ENCODE measurements around the gene KCNQ2.

DNA sequence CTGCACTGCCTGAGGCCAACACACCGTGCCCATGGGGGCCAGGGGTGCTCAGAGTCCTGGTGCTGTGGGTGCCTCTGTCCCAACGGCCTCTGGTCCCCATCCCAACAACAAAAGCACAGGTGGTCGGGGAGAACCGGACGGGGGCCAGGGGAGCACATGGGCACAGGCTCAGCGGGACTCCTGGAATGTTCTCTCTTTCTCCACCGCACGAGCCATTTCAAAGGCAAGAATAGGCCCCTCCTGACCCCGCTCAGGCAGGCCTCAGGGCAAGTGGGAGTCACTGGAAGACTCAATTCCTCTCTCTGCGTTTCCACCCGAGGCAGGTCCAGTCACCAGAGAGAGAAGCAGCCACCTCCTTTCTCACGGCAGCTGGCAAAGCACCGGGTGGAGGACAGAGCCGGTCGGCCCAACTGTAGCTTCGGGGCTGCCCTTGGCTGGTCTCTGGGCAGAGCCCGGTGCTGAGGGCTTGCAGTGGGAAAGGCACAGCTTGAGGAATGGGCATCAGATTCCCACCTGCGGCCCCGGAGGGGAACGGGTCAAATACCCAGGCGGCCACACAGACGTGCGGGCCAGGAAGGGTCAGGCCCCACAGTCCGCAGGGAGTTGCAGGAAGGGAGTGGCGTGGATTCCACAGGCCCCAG is 55.2 kb downstream of the KCNQ2 start:
- TF ChIP-seq EZH2 (IDR thresholded peaks at IDR 0.05; ENCODE audit: low read depth, unreplicated experiment) (no peak), CTCF (conservative IDR thresholded peaks at IDR 0.05; ENCODE audit: low read depth in 2 of 2) (no peak), POLR2AphosphoS5 (IDR thresholded peaks at IDR 0.05; ENCODE audit: low read depth) (no peak), NANOG (IDR thresholded peaks at IDR 0.05; ENCODE audit: borderline replicate concordance) (no peak), JUNB (IDR thresholded peaks at IDR 0.05; ENCODE audit: unreplicated experiment) (no peak), EZH2phosphoT487 (IDR thresholded peaks at IDR 0.05; ENCODE audit: unreplicated experiment) (no peak), ETS1 (IDR thresholded peaks at IDR 0.05) (no peak), CREB1 (CRISPR knock-in tag; IDR thresholded peaks at IDR 0.05; ENCODE audit: low read depth) (no peak), STAT1 (IDR thresholded peaks at IDR 0.05; ENCODE audit: unreplicated experiment) (no peak)
- TF ChIP-seq, protein P1, sequence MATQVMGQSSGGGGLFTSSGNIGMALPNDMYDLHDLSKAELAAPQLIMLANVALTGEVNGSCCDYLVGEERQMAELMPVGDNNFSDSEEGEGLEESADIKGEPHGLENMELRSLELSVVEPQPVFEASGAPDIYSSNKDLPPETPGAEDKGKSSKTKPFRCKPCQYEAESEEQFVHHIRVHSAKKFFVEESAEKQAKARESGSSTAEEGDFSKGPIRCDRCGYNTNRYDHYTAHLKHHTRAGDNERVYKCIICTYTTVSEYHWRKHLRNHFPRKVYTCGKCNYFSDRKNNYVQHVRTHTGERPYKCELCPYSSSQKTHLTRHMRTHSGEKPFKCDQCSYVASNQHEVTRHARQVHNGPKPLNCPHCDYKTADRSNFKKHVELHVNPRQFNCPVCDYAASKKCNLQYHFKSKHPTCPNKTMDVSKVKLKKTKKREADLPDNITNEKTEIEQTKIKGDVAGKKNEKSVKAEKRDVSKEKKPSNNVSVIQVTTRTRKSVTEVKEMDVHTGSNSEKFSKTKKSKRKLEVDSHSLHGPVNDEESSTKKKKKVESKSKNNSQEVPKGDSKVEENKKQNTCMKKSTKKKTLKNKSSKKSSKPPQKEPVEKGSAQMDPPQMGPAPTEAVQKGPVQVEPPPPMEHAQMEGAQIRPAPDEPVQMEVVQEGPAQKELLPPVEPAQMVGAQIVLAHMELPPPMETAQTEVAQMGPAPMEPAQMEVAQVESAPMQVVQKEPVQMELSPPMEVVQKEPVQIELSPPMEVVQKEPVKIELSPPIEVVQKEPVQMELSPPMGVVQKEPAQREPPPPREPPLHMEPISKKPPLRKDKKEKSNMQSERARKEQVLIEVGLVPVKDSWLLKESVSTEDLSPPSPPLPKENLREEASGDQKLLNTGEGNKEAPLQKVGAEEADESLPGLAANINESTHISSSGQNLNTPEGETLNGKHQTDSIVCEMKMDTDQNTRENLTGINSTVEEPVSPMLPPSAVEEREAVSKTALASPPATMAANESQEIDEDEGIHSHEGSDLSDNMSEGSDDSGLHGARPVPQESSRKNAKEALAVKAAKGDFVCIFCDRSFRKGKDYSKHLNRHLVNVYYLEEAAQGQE (IDR thresholded peaks at IDR 0.05; ENCODE audit: unreplicated experiment) = no peak

Data from GM23338 (cell line).